Testis (tissue), 2 donors: ENCODE measurements around the gene CLCN1.

Experiments used
- POLR2A ChIP-seq: fragments of 450-650 bp; IDR thresholded peaks from one replicate; pipeline ENCODE4 v1.6.1; 2017; ENCODE audit warnings: antibody characterized with exemption, mild to moderate bottlenecking, moderate library complexity
- TF ChIP-seq, protein P1 (sequence below), 3 experiments: fragments of 450-650 bp in 2 of 3; fragments of 200-600 bp in 1 of 3; sonication (generic) in 1 of 3; IDR thresholded peaks; one replicate each; pipeline ENCODE4 v1.5.1; 2016 to 2019; ENCODE audit warnings: antibody characterized with exemption in 3 of 3, mild to moderate bottlenecking in 2 of 3, moderate library complexity in 1 of 3

DNA sequence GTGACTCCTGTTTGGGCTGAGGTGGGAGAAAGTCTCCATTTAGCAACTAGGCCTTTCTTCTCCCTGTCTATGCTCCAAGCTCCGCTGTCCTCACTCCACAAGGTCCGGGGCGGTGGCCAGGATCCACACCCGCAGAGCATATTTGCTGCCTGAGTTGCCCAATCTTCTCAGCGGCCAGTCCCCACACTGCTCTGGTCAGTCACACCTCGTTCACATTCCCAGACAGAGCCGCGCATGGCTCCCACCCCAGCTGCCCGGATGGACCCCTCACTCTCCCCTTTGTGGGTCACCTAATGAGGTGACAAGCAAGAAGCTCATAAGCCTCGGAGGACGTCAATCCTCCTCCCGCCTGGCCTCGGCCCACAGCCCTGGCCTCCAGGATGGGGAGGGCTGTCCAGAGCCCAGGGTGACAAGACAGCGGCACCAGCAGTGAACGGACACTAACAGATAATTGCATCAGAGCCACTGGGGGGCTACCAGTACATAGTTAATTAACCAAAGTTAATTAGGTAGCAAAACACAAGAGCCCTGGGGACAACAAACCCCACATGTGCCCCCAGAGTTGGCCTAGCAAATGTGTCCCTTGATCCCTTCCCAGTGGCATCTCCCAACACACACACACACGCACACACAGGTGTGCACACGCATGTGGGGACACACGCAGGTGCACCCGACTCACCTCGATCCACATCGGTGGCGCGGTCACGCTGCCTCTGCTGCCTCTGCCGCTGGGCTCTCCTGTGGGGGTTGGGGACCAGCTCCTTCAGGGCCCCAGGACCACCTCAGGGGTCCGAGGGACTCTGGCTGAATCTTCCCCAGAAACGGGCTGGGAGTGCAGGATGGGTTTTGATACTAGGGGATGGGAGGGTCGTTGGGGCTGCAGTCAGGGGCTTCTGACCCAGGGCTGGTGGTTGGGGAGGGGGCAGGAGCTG, 81.0 kb downstream of the CLCN1 start:
- TF ChIP-seq POLR2A, result no peak
- TF ChIP-seq, protein P1, sequence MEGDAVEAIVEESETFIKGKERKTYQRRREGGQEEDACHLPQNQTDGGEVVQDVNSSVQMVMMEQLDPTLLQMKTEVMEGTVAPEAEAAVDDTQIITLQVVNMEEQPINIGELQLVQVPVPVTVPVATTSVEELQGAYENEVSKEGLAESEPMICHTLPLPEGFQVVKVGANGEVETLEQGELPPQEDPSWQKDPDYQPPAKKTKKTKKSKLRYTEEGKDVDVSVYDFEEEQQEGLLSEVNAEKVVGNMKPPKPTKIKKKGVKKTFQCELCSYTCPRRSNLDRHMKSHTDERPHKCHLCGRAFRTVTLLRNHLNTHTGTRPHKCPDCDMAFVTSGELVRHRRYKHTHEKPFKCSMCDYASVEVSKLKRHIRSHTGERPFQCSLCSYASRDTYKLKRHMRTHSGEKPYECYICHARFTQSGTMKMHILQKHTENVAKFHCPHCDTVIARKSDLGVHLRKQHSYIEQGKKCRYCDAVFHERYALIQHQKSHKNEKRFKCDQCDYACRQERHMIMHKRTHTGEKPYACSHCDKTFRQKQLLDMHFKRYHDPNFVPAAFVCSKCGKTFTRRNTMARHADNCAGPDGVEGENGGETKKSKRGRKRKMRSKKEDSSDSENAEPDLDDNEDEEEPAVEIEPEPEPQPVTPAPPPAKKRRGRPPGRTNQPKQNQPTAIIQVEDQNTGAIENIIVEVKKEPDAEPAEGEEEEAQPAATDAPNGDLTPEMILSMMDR (IDR thresholded peaks at IDR 0.05), result no peak
